Calu3 (cell line): ENCODE measurements around the gene ACTC1. TPM values are rescaled to one million over a fixed set of nuclear protein-coding genes. Genes with fewer than 3 reads are reported as not detected.
"Not testable (repeated sequence)": the region's sequence is repeated elsewhere in the genome, so short reads cannot be mapped to it uniquely, and the experiment has no call there.

Experiments
- BruUV-seq: library from RNA; stranded (reverse); fragments of 400-500 nt; replicated peaks from 2 replicates; lab custom pipeline; 2021; lab: Mats Ljungman, UMichigan
- CTCF ChIA-PET: fragments of 300-600 bp; sonication (Branson Sonifier 250); formaldehyde crosslinking; loops from one replicate; lab custom pipeline; 2022; ENCODE audit warnings: antibody characterized with exemption; lab: Charles Lee
- DNase-seq: peaks from one replicate; pipeline ENCODE4 v3.0.0; 2022
- H3K27ac Mint-ChIP-seq: one replicate; pipeline ENCODE4 v1.8.0; 2022; ENCODE audit warnings: mixed read lengths; ENCODE audit not compliant: unreplicated experiment
- H3K27me3 Mint-ChIP-seq: one replicate; pipeline ENCODE4 v1.8.0; 2022; ENCODE audit warnings: mixed read lengths; ENCODE audit not compliant: unreplicated experiment
- H3K36me3 Mint-ChIP-seq: one replicate; pipeline ENCODE4 v1.8.0; 2022; ENCODE audit warnings: mild to moderate bottlenecking, moderate library complexity, mixed read lengths; ENCODE audit not compliant: insufficient read depth, unreplicated experiment
- H3K4me1 Mint-ChIP-seq: one replicate; pipeline ENCODE4 v1.8.0; 2022; ENCODE audit warnings: mild to moderate bottlenecking, low read depth, mixed read lengths; ENCODE audit not compliant: unreplicated experiment
- H3K4me3 Mint-ChIP-seq: one replicate; pipeline ENCODE4 v1.8.0; 2022; ENCODE audit warnings: mild to moderate bottlenecking, low read depth, moderate library complexity, mixed read lengths; ENCODE audit not compliant: unreplicated experiment
- H3K9me3 Mint-ChIP-seq: one replicate; pipeline ENCODE4 v1.8.0; 2022; ENCODE audit warnings: low read depth, mixed read lengths; ENCODE audit not compliant: unreplicated experiment
- CTCF ChIP-seq: fragments of 200-600 bp; IDR thresholded peaks from one replicate; pipeline ENCODE4 v1.8.0; 2022; ENCODE audit warnings: antibody characterized with exemption; ENCODE audit not compliant: unreplicated experiment
- intact Hi-C: fragments of 100-400 bp; cut with micrococcal nuclease; formaldehyde crosslinking; loops from one replicate; pipeline ENCODE4 v1.10.0; 2022; ENCODE audit not compliant: unreplicated experiment
- total RNA-seq: library from RNA; stranded (reverse); gene quantifications from 2 replicates; pipeline ENCODE4 v1.2.3, GENCODE V29; 2022

ACTC1 gene
- total RNA-seq, 1 experiment from 2014 or later: not detected

- CTCF ChIA-PET: no interaction called here
- no peaks in the 10 kb centered on the region for H3K9me3 Mint-ChIP-seq
- intact Hi-C loops: no loop called here
- BruUV-seq: no TSS peak
- H3K4me1 Mint-ChIP-seq: no peaks in the 10 kb centered on the region
- H3K27ac Mint-ChIP-seq: no peak overlapping the region
- H3K4me3 Mint-ChIP-seq: no peak overlapping the region
- H3K36me3 Mint-ChIP-seq: no peaks in the 10 kb centered on the region
- TF ChIP-seq CTCF: no peak
- H3K27me3 Mint-ChIP-seq: no peaks in the 10 kb centered on the region
- no peak for DNase-seq
Observed at GRCh38 chr15:34815836-34816235, 20.5 kb upstream of the ACTC1 start.

GRCh38 chr15:34813446-34814190, 18.3 kb upstream of the ACTC1 start:
- H3K4me1 Mint-ChIP-seq: no peaks in the 10 kb centered on the region
- BruUV-seq: no TSS peak
- no peaks in the 10 kb centered on the region for H3K27me3 Mint-ChIP-seq
- H3K36me3 Mint-ChIP-seq: no peaks in the 10 kb centered on the region
- TF ChIP-seq CTCF: no peak
- no peaks in the 10 kb centered on the region for H3K9me3 Mint-ChIP-seq
- DNase-seq: no peak
- no peak overlapping the region for H3K27ac Mint-ChIP-seq
- CTCF ChIA-PET: no interaction called here
- intact Hi-C loops: no loop called here
- H3K4me3 Mint-ChIP-seq: no peak overlapping the region

DNA sequence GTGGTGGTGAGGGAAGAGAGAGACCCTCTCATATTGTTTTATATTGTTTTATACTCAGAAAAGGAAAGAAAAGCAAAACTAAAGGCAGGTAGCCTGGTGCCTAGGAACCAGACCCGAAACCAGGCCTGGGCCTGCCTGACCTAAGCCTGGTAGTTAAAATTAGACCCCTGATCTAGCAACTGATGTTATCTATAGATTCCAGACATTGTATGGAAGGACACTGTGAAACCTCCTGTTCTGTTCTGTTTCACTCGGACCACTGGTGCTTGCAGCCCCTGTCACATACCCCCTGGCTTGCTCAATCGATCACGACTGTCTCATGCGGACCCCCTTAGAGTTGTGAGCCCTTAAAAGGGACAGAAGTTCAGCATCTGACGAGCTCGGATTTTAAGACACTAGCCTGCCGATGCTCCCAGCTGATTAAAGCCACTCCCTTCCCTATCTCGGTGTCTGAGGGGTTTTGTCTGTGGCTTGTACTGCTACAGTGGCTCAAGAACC, 17.6 kb upstream of the ACTC1 start:
- not testable (repeated sequence) for H3K4me1 Mint-ChIP-seq, H3K4me3 Mint-ChIP-seq

GRCh38 chr15:34812369-34812768, 17.0 kb upstream of the ACTC1 start:
- intact Hi-C loops: no loop called here
- Mint-ChIP-seq H3K4me3 (no peak overlapping the region), H3K27ac (no peak overlapping the region), H3K9me3 (no peaks in the 10 kb centered on the region), H3K4me1 (no peaks in the 10 kb centered on the region), H3K27me3 (no peaks in the 10 kb centered on the region), H3K36me3 (no peaks in the 10 kb centered on the region)
- BruUV-seq: no TSS peak
- CTCF ChIA-PET: no interaction called here
- no peak for TF ChIP-seq CTCF
- DNase-seq: no peak

More for the DNA sequence above, 17.6 kb upstream of the ACTC1 start:
- H3K27ac Mint-ChIP-seq, H3K9me3 Mint-ChIP-seq, intact Hi-C loops, H3K36me3 Mint-ChIP-seq, BruUV-seq, CTCF ChIA-PET, H3K27me3 Mint-ChIP-seq, DNase-seq: not testable (repeated sequence)
